ENCODE measurements around the gene ZNF579. TPM values are rescaled to one million over a fixed set of nuclear protein-coding genes. Genes with fewer than 3 reads are reported as not detected.

ZNF579 gene
- total RNA-seq, 1 donor from 2014 or later: 1.8 TPM

DNA sequence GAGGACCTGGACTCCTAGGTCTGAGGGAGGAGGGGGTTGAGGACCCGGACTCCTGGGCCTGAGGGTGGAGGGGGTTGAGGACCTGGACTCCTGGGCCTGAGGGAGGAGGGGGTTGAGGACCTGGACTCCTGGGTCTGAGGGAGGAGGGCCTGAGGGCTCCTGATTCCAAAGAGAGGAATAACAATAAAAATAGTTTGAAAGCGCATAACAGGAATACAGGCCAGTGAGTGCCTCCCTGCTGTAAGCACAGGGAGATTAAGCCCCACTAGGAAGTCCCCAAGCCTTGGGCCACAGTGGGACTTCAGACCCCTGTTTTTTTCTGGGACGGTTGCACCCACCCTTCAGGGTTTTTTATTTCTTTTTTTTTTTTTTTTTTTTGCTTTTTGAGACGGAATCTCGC, 42.5 kb downstream of the ZNF579 start:
- Histone ChIP-seq H3K4me3 (ENCODE audit: low read depth, low read length) (no peak overlapping the region), H3K36me3 (ENCODE audit: control insufficient read depth, insufficient read depth, low read length) (no peaks in the 10 kb centered on the region), H3K27me3 (ENCODE audit: control insufficient read depth, insufficient read depth, low read length) (no peaks in the 10 kb centered on the region)
- TF ChIP-seq, protein P1, sequence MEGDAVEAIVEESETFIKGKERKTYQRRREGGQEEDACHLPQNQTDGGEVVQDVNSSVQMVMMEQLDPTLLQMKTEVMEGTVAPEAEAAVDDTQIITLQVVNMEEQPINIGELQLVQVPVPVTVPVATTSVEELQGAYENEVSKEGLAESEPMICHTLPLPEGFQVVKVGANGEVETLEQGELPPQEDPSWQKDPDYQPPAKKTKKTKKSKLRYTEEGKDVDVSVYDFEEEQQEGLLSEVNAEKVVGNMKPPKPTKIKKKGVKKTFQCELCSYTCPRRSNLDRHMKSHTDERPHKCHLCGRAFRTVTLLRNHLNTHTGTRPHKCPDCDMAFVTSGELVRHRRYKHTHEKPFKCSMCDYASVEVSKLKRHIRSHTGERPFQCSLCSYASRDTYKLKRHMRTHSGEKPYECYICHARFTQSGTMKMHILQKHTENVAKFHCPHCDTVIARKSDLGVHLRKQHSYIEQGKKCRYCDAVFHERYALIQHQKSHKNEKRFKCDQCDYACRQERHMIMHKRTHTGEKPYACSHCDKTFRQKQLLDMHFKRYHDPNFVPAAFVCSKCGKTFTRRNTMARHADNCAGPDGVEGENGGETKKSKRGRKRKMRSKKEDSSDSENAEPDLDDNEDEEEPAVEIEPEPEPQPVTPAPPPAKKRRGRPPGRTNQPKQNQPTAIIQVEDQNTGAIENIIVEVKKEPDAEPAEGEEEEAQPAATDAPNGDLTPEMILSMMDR (IDR thresholded peaks at IDR 0.05; ENCODE audit: insufficient read depth, low read length, severe bottlenecking): no peak
- DNase-seq (ENCODE audit: low read depth) (no peak), FAIRE-seq (no peak)

DNA sequence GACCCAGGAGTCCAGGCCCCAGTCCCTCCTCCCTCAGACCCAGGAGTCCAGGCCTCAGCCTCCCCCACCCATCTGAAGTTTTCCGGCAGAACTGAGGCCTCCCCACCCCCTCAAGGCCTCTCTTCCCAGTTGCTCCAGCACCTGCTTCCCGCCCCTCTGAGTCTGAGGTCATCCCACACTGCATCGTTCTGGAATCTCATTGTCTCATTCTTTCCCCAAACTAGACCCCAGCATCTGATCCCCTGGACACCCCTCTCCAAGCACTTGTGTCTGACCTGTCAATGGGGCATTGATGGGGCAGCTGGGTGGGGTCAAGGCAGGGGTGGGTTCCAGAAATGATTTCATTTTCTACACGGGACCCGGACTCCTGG, 42.9 kb downstream of the ZNF579 start:
- FAIRE-seq: no peak
- no peak for DNase-seq (ENCODE audit: low read depth)
- no peaks in the 10 kb centered on the region for H3K36me3 ChIP-seq (ENCODE audit: control insufficient read depth, insufficient read depth, low read length)
- H3K4me3 ChIP-seq (ENCODE audit: low read depth, low read length): no peak overlapping the region
- TF ChIP-seq, protein P1 (IDR thresholded peaks at IDR 0.05; ENCODE audit: insufficient read depth, low read length, severe bottlenecking): no peak
- no peaks in the 10 kb centered on the region for H3K27me3 ChIP-seq (ENCODE audit: control insufficient read depth, insufficient read depth, low read length)

DNA sequence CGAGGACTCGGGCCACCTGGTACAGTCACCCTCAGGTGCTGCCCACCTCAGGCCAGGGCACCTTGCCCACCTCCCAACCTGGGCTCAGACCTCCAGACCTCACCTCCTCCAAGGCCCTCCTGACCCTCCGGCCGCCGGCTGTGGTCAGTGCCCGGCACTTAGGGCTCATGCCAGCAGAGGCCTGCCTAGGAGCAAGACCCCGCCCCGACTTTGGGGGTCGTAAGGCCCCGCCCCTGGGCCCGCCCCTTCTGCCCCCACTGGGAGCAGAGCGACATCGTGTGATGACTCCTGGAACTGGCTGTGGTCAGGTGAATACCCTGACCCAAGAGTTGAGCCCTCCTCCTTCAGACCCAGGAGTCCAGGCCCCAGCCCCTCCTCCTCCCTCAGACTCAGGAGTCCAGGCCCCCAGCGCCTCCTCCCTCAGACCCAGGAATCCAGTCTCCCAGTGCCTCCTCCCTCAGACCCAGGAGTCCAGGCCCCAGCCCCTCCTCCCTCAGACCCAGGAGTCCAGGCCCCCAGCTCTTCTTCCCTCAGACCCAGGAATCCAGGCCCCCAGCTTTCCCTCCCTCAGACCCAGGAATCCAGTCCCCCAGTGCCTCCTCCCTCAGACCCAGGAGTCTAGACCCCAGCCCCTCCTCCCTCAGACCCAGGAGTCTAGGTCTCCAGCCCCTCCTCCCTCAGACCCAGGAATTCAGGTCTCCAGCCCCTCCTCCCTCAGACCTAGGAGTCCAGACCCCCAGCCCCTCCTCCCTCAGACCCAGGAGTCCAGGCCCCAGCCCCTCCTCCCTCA, 43.5 kb downstream of the ZNF579 start, which contains the start of gene SBK2:
Gene SBK2, minus strand, starts transcription at position 183 of the 790 bp plus-strand sequence. CDS start 839 bp downstream, outside the sequence.
- DNase-seq (ENCODE audit: low read depth) (no peak), FAIRE-seq (no peak)
- TF ChIP-seq, protein P1 (IDR thresholded peaks at IDR 0.05; ENCODE audit: insufficient read depth, low read length, severe bottlenecking): peak; percentile 11
- Histone ChIP-seq H3K36me3 (ENCODE audit: control insufficient read depth, insufficient read depth, low read length) (no peaks in the 10 kb centered on the region), H3K4me3 (ENCODE audit: low read depth, low read length) (no peak within 1 kb of the TSS), H3K27me3 (ENCODE audit: control insufficient read depth, insufficient read depth, low read length) (no peaks in the 10 kb centered on the region)

DNA sequence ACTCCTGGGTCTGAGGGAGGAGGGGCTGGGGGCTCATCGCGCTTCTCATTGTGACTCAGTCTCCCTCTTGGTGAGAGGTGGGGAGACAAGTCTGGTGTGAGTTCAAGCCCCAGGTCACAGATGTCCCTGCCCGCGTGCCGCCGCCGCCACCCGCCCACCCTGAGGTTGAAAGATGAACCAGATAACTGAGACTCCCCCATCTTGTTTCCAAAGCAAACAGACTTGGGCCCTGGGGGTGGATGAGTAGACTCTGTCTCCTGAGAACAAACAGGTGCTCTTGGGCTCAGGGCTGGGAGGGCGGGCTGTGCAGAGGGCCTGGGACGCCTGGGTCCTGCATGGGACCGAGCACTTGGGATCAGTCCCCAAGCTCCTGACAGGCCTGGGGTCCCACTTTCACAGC, 44.3 kb downstream of the ZNF579 start:
- no peaks in the 10 kb centered on the region for H3K27me3 ChIP-seq (ENCODE audit: control insufficient read depth, insufficient read depth, low read length)
- no peak overlapping the region for H3K4me3 ChIP-seq (ENCODE audit: low read depth, low read length)
- DNase-seq (ENCODE audit: low read depth) (no peak), FAIRE-seq (no peak)
- H3K36me3 ChIP-seq (ENCODE audit: control insufficient read depth, insufficient read depth, low read length): no peaks in the 10 kb centered on the region
- TF ChIP-seq, protein P1 (IDR thresholded peaks at IDR 0.05; ENCODE audit: insufficient read depth, low read length, severe bottlenecking): no peak

DNA sequence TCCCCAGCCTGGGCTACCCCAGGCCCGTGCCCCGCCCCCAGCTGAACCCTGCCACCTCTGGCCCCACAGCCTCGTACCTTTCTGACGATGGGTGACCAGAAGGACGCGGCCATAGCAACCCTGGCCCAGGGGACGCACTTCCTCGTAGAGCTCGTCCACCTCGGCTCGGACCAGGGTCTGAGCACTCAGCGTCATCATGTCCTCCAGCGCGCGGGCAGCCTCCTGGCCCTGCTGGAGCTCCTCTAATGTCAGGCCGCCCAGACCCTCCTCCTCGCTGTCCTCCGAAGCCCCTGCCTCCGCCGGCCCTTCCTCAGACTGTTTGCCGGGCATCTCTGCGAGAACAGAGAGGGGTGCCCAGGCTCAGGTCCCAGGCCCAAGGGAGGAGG, 44.7 kb downstream of the ZNF579 start:
- no peaks in the 10 kb centered on the region for H3K36me3 ChIP-seq (ENCODE audit: control insufficient read depth, insufficient read depth, low read length)
- FAIRE-seq (no peak), DNase-seq (ENCODE audit: low read depth) (no peak)
- TF ChIP-seq, protein P1 (IDR thresholded peaks at IDR 0.05; ENCODE audit: insufficient read depth, low read length, severe bottlenecking): no peak
- H3K4me3 ChIP-seq (ENCODE audit: low read depth, low read length): no peak overlapping the region
- H3K27me3 ChIP-seq (ENCODE audit: control insufficient read depth, insufficient read depth, low read length): no peaks in the 10 kb centered on the region

Measured in bronchial epithelial cell (primary cell).